PC-9 (cell line): ENCODE data around the gene FGF14. TPM values are rescaled to one million over a fixed set of nuclear protein-coding genes. Genes with fewer than 3 reads are reported as not detected.

Experiments used
- BruUV-seq: library from RNA; stranded (reverse); fragments of 400-500 nt; replicated peaks from 2 replicates; lab custom pipeline; 2021; lab: Mats Ljungman, UMichigan
- CTCF ChIA-PET: fragments of 300-600 bp; sonication (Branson Sonifier 250); formaldehyde crosslinking; loops from one replicate; lab custom pipeline; 2022; ENCODE audit warnings: antibody characterized with exemption; lab: Charles Lee
- POLR2A ChIA-PET: fragments of 300-600 bp; sonication (Branson Sonifier 250); formaldehyde crosslinking; loops from one replicate; lab custom pipeline; 2022; ENCODE audit warnings: antibody characterized with exemption; ENCODE audit not compliant: unreplicated experiment; lab: Charles Lee
- DNase-seq, 2 experiments: peaks; one replicate each; pipeline versions ENCODE4 v3.0.0 to v3.0.0-alpha.2; 2015 to 2022; ENCODE audit warnings: mixed read lengths in 1 of 2
- H2AFZ ChIP-seq: fragments of 200-600 bp; sonication (generic); 2 replicates; pipeline ENCODE4 v1.8.1; 2017; ENCODE audit warnings: antibody characterized with exemption
- H3F3A ChIP-seq: fragments of 200-600 bp; sonication (generic); 2 replicates; pipeline ENCODE4 v1.8.1; 2017; ENCODE audit warnings: antibody characterized with exemption, mild to moderate bottlenecking, low read depth; ENCODE audit not compliant: insufficient read depth
- H3K27ac ChIP-seq: fragments of 200-600 bp; sonication (generic); 2 replicates; pipeline ENCODE4 v1.6.1; 2016; ENCODE audit warnings: mixed run types
- H3K27me3 ChIP-seq: fragments of 200-600 bp; sonication (generic); 2 replicates; pipeline ENCODE4 v1.6.1; 2016; ENCODE audit warnings: low read depth, mixed run types; ENCODE audit not compliant: insufficient read depth
- H3K36me3 ChIP-seq: fragments of 200-600 bp; sonication (generic); 2 replicates; pipeline ENCODE4 v1.6.1; 2016; ENCODE audit warnings: low read depth, mixed run types
- H3K4me1 ChIP-seq: fragments of 200-600 bp; sonication (generic); replicated peaks from 2 replicates; pipeline ENCODE4 v1.6.1; 2016; ENCODE audit warnings: mixed run types; ENCODE audit not compliant: insufficient read depth
- H3K4me2 ChIP-seq: fragments of 200-600 bp; sonication (generic); 2 replicates; pipeline ENCODE4 v1.6.1; 2017; ENCODE audit warnings: mixed run types
- H3K4me3 ChIP-seq: fragments of 200-600 bp; sonication (generic); 2 replicates; pipeline ENCODE4 v1.6.1; 2016; ENCODE audit warnings: mixed run types
- H3K79me2 ChIP-seq: fragments of 200-600 bp; sonication (generic); 2 replicates; pipeline ENCODE4 v1.6.1; 2017; ENCODE audit warnings: low read depth, mixed run types
- H3K9me2 ChIP-seq: fragments of 200-600 bp; sonication (generic); 2 replicates; pipeline ENCODE4 v1.8.1; 2017; ENCODE audit warnings: mild to moderate bottlenecking; ENCODE audit not compliant: insufficient read depth
- H3K9me3 ChIP-seq: fragments of 200-600 bp; sonication (generic); 2 replicates; pipeline ENCODE4 v1.8.1; 2016; ENCODE audit warnings: low read depth; ENCODE audit not compliant: insufficient read depth
- H4K20me1 ChIP-seq: fragments of 200-600 bp; sonication (generic); 2 replicates; pipeline ENCODE4 v1.8.1; 2017; ENCODE audit not compliant: insufficient read depth
- EZH2 ChIP-seq: fragments of 200-600 bp; sonication (generic); IDR thresholded peaks from 2 replicates; pipeline ENCODE4 v1.8.0; 2017; ENCODE audit warnings: antibody characterized with exemption, low read depth
- intact Hi-C: fragments of 100-400 bp; cut with micrococcal nuclease; formaldehyde crosslinking; loops from one replicate; pipeline ENCODE4 v1.10.0; 2022; ENCODE audit not compliant: unreplicated experiment
- total RNA-seq: library from RNA; stranded (reverse); gene quantifications from 2 replicates; pipeline ENCODE4 v1.2.3, GENCODE V29; 2021
- TF ChIP-seq, protein P1 (sequence below): fragments of 200-600 bp; sonication (generic); conservative IDR thresholded peaks from 2 replicates; pipeline ENCODE4 v1.6.1; 2017; ENCODE audit warnings: mixed run types, antibody characterized with exemption, mild to moderate bottlenecking, moderate library complexity

FGF14 gene
- total RNA-seq, 1 experiment from 2014 or later: not detected

DNA sequence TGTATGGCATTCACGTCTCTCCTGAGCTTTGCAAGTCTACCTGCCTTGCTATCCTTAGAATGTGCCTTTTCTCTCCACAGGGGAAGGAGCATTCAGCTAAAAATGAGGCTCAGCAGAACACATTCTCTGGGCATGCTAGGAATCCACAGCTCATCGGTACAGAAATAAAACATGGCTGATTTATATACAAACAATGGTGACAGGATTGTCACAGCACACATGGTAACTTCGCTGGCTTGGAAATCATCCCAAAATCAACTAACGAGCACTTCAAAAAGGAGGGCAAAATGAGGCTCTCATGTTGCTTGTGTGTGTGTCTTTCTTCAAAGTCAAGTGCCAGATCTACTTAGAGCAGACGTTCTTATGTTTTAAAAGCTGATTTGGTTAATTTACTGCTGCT is 373.0 kb downstream of the FGF14 start:
- no TSS peak for BruUV-seq
- Histone ChIP-seq H3K79me2 (no peaks in the 10 kb centered on the region), H3K27me3 (peaks cover 13% of the 10 kb centered on the region; the same call in 1 of the 2 replicates), H3K9me2 (no peaks in the 10 kb centered on the region), H3K4me3 (no peak overlapping the region), H3K4me1 (no peaks in the 10 kb centered on the region; the same call in 1 of the 2 replicates), H3F3A (no peaks in the 10 kb centered on the region), H3K9me3 (no peaks in the 10 kb centered on the region), H3K27ac (no peak overlapping the region), H2AFZ (no peak overlapping the region), H4K20me1 (no peaks in the 10 kb centered on the region), H3K4me2 (no peak overlapping the region), H3K36me3 (no peaks in the 10 kb centered on the region)
- ChIA-PET POLR2A (no interaction called here), CTCF (no interaction called here)
- TF ChIP-seq, protein P1, sequence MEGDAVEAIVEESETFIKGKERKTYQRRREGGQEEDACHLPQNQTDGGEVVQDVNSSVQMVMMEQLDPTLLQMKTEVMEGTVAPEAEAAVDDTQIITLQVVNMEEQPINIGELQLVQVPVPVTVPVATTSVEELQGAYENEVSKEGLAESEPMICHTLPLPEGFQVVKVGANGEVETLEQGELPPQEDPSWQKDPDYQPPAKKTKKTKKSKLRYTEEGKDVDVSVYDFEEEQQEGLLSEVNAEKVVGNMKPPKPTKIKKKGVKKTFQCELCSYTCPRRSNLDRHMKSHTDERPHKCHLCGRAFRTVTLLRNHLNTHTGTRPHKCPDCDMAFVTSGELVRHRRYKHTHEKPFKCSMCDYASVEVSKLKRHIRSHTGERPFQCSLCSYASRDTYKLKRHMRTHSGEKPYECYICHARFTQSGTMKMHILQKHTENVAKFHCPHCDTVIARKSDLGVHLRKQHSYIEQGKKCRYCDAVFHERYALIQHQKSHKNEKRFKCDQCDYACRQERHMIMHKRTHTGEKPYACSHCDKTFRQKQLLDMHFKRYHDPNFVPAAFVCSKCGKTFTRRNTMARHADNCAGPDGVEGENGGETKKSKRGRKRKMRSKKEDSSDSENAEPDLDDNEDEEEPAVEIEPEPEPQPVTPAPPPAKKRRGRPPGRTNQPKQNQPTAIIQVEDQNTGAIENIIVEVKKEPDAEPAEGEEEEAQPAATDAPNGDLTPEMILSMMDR: no peak
- TF ChIP-seq EZH2: no peak
- no peak for DNase-seq
- intact Hi-C loops: no loop called here

DNA sequence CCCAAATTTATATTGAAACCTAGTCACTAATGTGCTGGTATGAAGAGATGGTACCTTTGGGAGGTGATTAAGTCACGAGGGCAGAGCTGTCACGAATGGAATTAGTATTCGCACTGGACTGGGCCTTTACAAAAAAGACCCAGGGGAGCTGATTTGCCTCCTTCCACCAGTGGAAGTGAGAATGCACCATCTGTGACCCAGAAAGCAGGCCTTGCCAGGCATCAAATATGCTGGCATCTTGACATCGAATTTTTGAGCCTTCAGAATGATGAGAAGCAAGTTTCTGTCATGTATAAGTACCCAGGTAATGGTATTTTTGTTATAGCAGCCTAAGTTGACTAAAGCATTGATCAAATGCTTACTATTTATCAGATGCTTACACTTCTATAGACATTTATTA is 373.6 kb downstream of the FGF14 start:
- peaks cover 13% of the 10 kb centered on the region; the same call in 1 of the 2 replicates for H3K27me3 ChIP-seq
- no peaks in the 10 kb centered on the region for H3F3A ChIP-seq
- no peaks in the 10 kb centered on the region for H3K9me2 ChIP-seq
- no peaks in the 10 kb centered on the region for H3K9me3 ChIP-seq
- DNase-seq: no peak
- no peak overlapping the region for H3K4me3 ChIP-seq
- no peak overlapping the region for H2AFZ ChIP-seq
- H4K20me1 ChIP-seq: no peaks in the 10 kb centered on the region
- no TSS peak for BruUV-seq
- CTCF ChIA-PET: no interaction called here
- H3K4me2 ChIP-seq: no peak overlapping the region
- H3K36me3 ChIP-seq: no peaks in the 10 kb centered on the region
- no peaks in the 10 kb centered on the region for H3K79me2 ChIP-seq
- intact Hi-C loops: no loop called here
- no peaks in the 10 kb centered on the region; the same call in 1 of the 2 replicates for H3K4me1 ChIP-seq
- no peak overlapping the region for H3K27ac ChIP-seq
- POLR2A ChIA-PET: no interaction called here
- no peak for TF ChIP-seq EZH2
- TF ChIP-seq, protein P1: no peak

DNA sequence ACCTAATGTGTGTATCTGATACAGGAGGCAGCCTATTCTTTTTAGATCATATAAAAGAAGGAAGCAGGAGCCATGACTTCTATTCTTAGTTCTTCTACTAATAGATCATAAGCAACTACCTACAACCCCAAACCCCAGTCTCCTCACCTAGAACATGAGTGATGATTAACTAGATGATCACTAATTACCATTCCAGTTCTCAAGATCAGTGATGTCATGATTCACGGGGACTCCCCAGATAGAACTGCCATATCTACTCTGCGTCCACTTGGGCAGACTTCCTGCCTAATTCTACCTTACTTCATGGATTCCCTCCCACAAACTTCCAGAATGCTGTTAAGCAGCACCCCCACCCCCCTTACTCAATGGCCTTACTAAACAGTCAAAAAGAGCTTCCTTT is 380.1 kb downstream of the FGF14 start:
- intact Hi-C loops: no loop called here
- H3K36me3 ChIP-seq: no peaks in the 10 kb centered on the region
- no peak overlapping the region for H3K27ac ChIP-seq
- POLR2A ChIA-PET: no interaction called here
- CTCF ChIA-PET: no interaction called here
- H4K20me1 ChIP-seq: no peaks in the 10 kb centered on the region
- H3F3A ChIP-seq: no peaks in the 10 kb centered on the region
- no peaks in the 10 kb centered on the region for H3K79me2 ChIP-seq
- no peak overlapping the region for H2AFZ ChIP-seq
- H3K4me2 ChIP-seq: no peak overlapping the region
- H3K27me3 ChIP-seq: no peaks in the 10 kb centered on the region
- no peaks in the 10 kb centered on the region for H3K9me2 ChIP-seq
- H3K4me3 ChIP-seq: no peak overlapping the region
- peaks cover 8% of the 10 kb centered on the region; the same call in 1 of the 2 replicates for H3K9me3 ChIP-seq
- DNase-seq: no peak
- TF ChIP-seq, protein P1: no peak
- TF ChIP-seq EZH2: no peak
- H3K4me1 ChIP-seq: no peaks in the 10 kb centered on the region; the same call in 1 of the 2 replicates
- no TSS peak for BruUV-seq
